Natural killer cell treated with Interleukin-12 subunit alpha and Interleukin-12 subunit beta and Interleukin-15 and Interleukin-18, amount 100 ng/mL, for 72 hours (primary cell): ENCODE measurements around the gene TEX53. TPM values are rescaled to one million over a fixed set of nuclear protein-coding genes. Genes with fewer than 3 reads are reported as not detected.

Source experiments
- ATAC-seq, 2 donors: fragments of 150-1000 bp; cut with Tn5 transposase in 1 of 2; sonication (Bioruptor Pico), chemical (Tn5 transposase) in 1 of 2; 2 replicates each; pipeline ENCODE4 v1.10.0; 2021
- DNase-seq: peaks from one replicate; pipeline ENCODE4 v3.0.0; 2022; ENCODE audit warnings: low spot score
- H3K27ac Mint-ChIP-seq, 2 donors: 1 replicate in 1 of 2; 2 replicates in 1 of 2; pipeline ENCODE4 v1.8.0; 2022; ENCODE audit warnings: mixed read lengths in 2 of 2, mild to moderate bottlenecking in 1 of 2, moderate library complexity in 1 of 2
- H3K27me3 Mint-ChIP-seq, 2 donors: 1 replicate in 1 of 2; 2 replicates in 1 of 2; pipeline ENCODE4 v1.8.0; 2022; ENCODE audit warnings: mixed read lengths in 2 of 2
- H3K36me3 Mint-ChIP-seq: one replicate; pipeline ENCODE4 v1.8.0; 2022; ENCODE audit warnings: mixed read lengths
- H3K4me1 Mint-ChIP-seq, 2 donors: 1 replicate in 1 of 2; 2 replicates in 1 of 2; pipeline ENCODE4 v1.8.0; 2022; ENCODE audit warnings: low read depth in 2 of 2, mixed read lengths in 2 of 2, mild to moderate bottlenecking in 1 of 2
- H3K4me3 Mint-ChIP-seq: one replicate; pipeline ENCODE4 v1.8.0; 2022; ENCODE audit warnings: mixed read lengths
- H3K9me3 Mint-ChIP-seq: 2 replicates; pipeline ENCODE4 v1.8.0; 2022; ENCODE audit warnings: mixed read lengths
- total RNA-seq, 2 donors: library from RNA; stranded (reverse); gene quantifications; one replicate each; pipeline ENCODE4 v1.2.3, GENCODE V29; 2022

The TEX53 gene
- total RNA-seq, result not detected

DNA sequence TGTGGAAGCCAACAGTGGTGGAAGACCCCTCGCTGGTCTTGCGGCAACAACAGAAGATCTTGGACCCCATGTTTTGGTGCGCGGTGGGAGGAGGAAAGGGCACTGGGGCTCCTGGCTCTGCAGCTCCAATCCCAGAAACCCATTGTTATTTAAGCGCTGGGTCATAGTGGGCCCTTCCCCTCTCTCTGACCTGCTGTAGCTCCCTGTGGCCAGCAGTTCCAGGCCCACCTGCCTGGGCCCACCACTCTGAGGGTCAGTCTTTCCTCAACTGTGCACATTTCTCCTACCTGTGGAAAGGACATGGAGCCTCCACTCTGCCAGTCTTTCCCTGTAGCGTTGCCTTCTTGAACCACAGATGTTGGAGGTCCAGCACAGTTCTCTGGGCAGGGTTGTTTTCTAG lies at the start of gene TEX53:
Gene TEX53, minus strand, starts transcription at position 101 of the 400 bp plus-strand sequence. Its CDS starts 31 bp downstream, at position 70.
- H3K36me3 Mint-ChIP-seq, result no peaks in the 10 kb centered on the region
- no peaks in the 10 kb centered on the region for H3K9me3 Mint-ChIP-seq
- H3K4me1 Mint-ChIP-seq, result peaks cover 0 to 10% of the 10 kb centered on the region in 2 donors
- H3K4me3 Mint-ChIP-seq, result no peak within 1 kb of the TSS
- H3K27ac Mint-ChIP-seq, result no peak within 1 kb of the TSS
- no peak for ATAC-seq
- peaks cover 2 to 8% of the 10 kb centered on the region in 2 donors for H3K27me3 Mint-ChIP-seq
- no peak for DNase-seq

DNA sequence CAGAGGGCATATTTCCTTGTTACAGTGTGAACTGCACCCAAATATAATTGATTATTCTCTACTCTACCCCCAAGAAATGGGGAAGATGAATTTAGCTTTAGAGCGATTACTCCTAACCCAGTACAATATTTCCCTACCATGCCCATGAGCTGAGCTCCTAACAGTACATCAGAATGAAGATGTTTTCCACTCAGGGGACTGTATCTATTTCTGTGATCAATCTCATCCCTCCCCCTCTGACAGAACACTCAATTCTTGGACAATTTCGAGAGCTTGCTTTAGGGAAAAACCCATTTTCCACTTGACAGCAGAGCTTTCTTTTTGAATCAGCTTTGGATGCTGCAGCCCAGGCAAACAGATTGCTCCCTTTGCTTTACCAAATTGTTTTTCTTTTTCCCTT lies 49.1 kb upstream of the TEX53 start:
- ATAC-seq (peak in 1 of 2 donors; percentile 45), DNase-seq (no peak)
- Mint-ChIP-seq H3K27me3 (peaks cover 0 to 21% of the 10 kb centered on the region in 2 donors), H3K4me1 (peaks cover 13 to 39% of the 10 kb centered on the region in 2 donors), H3K4me3 (peak overlapping the region; percentile 44), H3K9me3 (no peaks in the 10 kb centered on the region), H3K36me3 (peaks cover 4% of the 10 kb centered on the region), H3K27ac (peak overlapping the region; percentile 41 to 45)

DNA sequence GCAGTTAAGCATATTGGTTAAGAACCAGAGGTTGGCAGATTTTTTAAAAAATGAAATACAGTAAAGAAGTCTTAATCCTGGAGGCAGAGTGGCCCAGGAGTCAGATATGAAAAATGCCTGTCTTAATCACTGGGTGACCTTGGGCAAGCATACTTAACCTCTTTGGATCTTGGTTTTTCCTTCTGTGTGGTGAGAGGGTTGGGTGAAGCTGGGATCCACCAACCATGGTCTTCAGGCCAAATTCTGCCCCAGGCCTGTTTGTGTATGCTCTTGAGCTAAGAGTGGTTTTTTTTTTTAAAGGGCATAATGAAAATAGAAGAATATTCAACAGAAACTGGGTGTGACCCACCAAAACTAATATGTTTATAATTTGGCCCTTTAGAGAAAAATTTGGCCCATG lies 44.4 kb upstream of the TEX53 start:
- ATAC-seq (no peak), DNase-seq (no peak)
- Mint-ChIP-seq H3K36me3 (peaks cover 7% of the 10 kb centered on the region), H3K4me3 (no peak overlapping the region), H3K27me3 (peaks cover 0 to 3% of the 10 kb centered on the region in 2 donors), H3K4me1 (peaks cover 30 to 57% of the 10 kb centered on the region in 2 donors), H3K27ac (peak overlapping the region; percentile 78 to 100), H3K9me3 (no peaks in the 10 kb centered on the region)

DNA sequence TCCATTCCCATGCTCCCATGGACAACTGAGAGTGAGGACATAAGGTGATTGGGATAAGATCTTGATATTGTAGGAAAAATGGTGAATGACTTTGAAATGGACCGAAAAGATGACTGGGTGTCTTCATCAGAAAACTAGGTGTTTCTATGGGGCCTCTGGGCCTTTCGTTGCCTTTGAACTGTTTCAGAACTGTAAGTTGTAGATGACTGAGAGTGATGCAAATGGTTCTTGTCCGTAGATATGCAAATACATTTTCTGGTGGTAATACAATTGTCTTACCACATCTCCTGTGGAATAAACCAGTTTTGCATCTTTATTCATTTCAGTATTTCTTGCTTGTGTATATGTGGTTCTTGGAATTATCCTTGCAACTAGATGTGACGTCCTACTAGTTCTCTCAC lies 40.3 kb upstream of the TEX53 start:
- H3K4me1 Mint-ChIP-seq, result peaks cover 42 to 77% of the 10 kb centered on the region in 2 donors
- H3K27ac Mint-ChIP-seq, result peak overlapping the region; percentile 91 to 100
- ATAC-seq (peak; percentile 68 to 72), DNase-seq (no peak)
- H3K27me3 Mint-ChIP-seq, result peaks cover 0 to 2% of the 10 kb centered on the region in 2 donors
- peak overlapping the region; percentile 90 for H3K4me3 Mint-ChIP-seq
- H3K36me3 Mint-ChIP-seq, result peaks cover 7% of the 10 kb centered on the region
- H3K9me3 Mint-ChIP-seq, result no peaks in the 10 kb centered on the region

DNA sequence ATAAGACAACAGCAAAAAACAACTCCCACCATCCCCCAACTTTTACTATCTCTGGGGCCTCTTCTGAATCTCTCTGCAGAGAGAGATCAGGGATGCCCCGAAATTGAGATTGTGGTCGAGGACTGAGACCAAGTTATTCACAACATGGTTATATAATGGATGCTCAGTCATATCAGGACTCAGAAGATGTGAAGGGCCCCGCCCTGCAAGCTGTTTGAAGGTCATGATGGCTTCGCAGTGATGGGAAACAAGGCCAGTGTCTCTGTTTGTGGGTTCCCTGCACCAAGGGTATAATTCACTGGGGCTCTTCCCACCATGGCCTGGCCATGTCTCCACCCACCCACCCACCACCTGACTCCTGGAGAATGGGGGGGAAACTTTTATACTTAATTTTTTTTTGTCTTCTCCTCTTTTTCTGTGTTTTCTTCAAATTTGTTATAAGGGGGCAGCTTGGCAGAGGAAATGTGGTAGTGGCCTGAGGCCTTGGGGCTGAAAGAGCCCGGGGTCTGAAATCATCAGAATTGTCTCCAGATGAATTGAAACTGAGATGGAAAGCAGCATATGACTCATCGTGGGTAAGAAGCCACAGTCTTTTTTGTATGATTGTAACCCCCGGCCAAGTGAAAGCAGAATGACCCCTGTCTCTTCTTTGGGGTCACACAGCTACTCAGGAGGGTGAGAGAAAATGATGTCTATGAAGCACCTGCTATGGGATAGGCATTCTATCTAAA lies 39.4 kb upstream of the TEX53 start:
- Mint-ChIP-seq H3K27me3 (peaks cover 0 to 2% of the 10 kb centered on the region in 2 donors), H3K27ac (peak overlapping the region; percentile 91 to 100), H3K4me1 (peaks cover 44 to 85% of the 10 kb centered on the region in 2 donors), H3K36me3 (peaks cover 7% of the 10 kb centered on the region), H3K4me3 (peak overlapping the region; percentile 90), H3K9me3 (no peaks in the 10 kb centered on the region)
- DNase-seq (peak; percentile 82), ATAC-seq (peak; percentile 79 to 81)

DNA sequence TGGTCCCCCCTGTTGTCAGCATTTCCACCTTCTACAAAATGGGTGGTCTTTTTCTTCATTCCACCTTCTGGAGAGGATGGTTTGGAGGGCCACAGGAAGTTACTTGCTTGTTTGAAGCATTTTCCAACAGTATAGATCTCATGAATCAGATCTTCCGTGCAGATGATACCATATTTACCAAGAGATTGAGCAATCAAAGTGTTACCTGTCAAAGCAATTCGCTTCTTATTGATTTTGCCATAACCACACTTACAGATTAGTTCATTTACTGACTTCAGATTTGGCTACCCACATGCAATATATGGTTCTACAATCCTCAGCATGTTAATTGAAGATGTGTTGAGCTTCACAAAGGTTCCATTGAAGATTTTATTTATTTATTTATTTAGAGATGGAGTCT lies 38.3 kb upstream of the TEX53 start:
- Mint-ChIP-seq H3K27ac (peak overlapping the region; percentile 91 to 100), H3K4me1 (peaks cover 53 to 87% of the 10 kb centered on the region in 2 donors), H3K27me3 (peaks cover 0 to 2% of the 10 kb centered on the region in 2 donors), H3K36me3 (peaks cover 7% of the 10 kb centered on the region), H3K4me3 (peak overlapping the region; percentile 50), H3K9me3 (no peaks in the 10 kb centered on the region)
- no peak for ATAC-seq
- no peak for DNase-seq

DNA sequence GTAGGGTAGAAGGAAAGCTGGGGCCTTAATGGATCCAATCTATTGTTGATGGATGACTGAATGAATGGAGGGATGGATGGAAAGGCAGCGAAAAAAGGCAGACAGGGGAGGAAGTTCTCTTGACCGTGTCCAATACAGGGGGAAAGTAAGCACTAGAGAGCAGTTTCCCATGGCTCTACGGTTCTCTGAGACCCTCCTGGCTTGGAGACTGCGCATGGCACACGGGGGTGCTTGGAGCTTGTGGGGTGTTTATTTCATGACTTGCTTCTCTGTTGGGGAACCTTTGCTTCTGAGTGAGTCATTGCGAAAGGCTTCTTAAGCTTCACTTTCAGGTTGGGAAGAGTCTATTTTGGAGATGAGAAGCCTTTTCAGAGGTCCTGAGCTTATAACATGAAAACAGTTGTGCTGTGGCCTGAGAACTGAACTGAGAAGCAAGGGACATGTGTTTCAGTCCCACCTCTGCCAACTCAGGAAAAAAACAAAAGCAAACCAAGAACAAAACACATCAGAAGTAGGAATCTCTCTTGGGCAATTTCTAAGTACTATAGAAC lies 37.2 kb upstream of the TEX53 start:
- Mint-ChIP-seq H3K36me3 (peaks cover 11% of the 10 kb centered on the region), H3K9me3 (no peaks in the 10 kb centered on the region), H3K27ac (peak overlapping the region; percentile 90 to 100), H3K27me3 (peaks cover 0 to 2% of the 10 kb centered on the region in 2 donors), H3K4me1 (peaks cover 57 to 87% of the 10 kb centered on the region in 2 donors), H3K4me3 (peak overlapping the region; percentile 71)
- peak; percentile 1 to 2 for ATAC-seq
- DNase-seq, result no peak

DNA sequence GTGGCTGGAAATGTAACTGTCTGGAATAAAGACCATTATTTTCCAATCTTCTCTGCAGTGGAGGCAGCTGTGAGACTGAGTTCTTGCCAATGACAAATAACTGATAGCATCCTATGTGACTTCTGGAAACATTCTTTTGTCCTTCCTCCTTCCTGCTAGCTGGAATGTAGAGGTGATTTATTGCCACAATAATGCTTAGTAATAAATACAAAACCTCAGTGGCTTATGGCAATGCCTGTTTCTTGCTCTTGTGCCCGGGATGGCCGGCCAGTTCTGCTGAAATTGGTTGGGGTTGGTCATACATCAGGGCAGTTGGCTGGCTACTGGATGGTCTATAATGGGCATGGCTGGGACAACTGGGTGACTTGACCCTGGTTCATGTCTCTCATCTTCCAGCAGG lies 36.5 kb upstream of the TEX53 start:
- Mint-ChIP-seq H3K36me3 (peaks cover 7% of the 10 kb centered on the region), H3K4me3 (peak overlapping the region; percentile 71), H3K27ac (peak overlapping the region; percentile 90 to 100), H3K4me1 (peaks cover 53 to 87% of the 10 kb centered on the region in 2 donors), H3K9me3 (no peaks in the 10 kb centered on the region), H3K27me3 (no peaks in the 10 kb centered on the region)
- no peak for DNase-seq
- no peak for ATAC-seq

DNA sequence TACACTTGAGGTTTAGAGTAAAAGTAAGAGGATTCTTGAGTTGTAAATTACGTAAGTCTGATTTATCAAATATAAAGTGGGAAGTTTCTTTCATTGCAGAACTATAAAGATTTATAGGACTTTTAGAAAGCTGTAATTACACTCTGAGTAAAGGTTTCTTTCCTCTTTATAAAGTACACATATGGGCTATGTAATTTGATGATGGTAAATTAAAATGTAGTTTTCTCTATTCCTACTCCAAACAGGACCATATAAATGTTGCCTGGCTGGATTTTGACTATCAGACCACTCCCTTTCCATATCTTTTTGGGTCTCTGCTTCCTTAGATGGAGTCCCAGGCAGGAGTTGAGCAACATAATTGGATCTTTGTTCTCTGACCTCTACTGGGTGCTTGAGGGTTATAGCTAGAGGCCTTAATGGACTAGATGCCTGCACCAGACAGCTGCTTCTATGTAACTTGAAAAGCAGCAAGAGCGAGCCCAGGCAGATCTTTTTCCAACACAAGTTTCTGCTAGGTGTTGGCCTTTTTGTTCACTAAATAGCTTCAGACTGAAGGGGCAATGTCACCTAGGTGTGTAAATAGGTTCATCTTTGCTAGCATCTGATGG lies 35.7 kb upstream of the TEX53 start:
- Mint-ChIP-seq H3K27me3 (no peaks in the 10 kb centered on the region), H3K4me1 (peaks cover 54 to 87% of the 10 kb centered on the region in 2 donors), H3K36me3 (peaks cover 12% of the 10 kb centered on the region), H3K27ac (peak overlapping the region; percentile 90 to 100), H3K9me3 (no peaks in the 10 kb centered on the region), H3K4me3 (no peak overlapping the region)
- ATAC-seq (no peak), DNase-seq (no peak)

DNA sequence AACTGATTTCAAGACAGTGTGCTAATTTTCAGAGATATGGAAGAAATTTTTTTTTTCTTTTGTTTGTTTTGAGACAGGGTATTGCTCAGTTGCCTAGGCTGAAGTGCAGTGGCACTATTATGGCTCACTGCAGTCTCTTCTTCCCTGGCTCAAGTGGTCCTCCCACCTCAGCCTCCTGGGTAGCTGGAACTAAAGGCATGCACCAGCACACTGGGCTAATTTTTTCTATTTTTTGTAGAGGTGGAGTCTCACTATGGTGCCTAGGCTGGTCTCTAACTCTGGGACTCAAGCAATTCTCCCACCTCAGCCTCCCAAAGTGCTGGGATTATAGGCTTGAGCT lies 34.3 kb upstream of the TEX53 start:
- H3K4me3 Mint-ChIP-seq, result peak overlapping the region; percentile 77
- no peaks in the 10 kb centered on the region for H3K9me3 Mint-ChIP-seq

DNA sequence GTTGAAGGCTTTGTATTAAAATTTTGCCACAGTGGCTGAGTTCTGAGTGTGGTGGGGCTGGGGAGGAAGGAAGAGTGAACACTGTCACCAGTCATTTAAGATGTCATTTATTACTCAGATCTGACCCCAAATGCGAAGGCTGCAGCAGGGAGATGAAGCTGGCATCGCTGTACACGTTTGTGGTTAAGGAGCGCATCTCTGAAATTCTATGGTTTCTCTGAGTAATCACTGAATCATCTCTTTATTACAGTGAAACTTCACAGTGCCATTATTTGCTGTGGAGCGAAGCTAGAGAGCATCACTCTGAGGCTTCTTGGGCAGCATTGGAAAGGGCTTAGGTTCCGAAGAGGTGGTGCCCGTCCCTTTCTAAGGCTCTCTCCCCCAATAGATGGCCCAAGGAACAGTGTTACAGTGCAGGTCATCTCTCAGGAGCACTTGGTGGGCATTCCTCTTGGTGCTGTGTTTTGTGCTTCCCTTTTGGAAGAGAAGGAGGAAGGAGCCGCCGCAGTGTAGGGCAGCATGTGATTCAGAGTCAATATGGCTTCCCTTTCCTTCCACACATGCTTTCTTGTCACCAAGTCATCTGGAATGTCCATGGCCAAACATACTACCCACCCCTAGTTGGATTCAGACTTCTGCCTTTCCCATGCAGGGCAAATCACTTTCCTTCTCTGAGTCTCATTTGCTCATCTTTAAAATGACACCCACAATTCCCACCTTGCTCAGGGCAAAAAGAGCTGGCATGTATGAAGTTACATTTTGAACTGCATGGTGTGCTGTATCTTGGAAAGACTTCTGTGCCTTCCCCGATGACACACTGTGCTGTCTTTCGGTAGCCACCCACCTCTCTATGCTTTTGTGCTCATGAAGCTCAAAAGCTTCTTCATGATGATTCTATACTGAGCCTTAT lies 33.7 kb upstream of the TEX53 start:
- no peaks in the 10 kb centered on the region for H3K9me3 Mint-ChIP-seq
- H3K36me3 Mint-ChIP-seq, result peaks cover 20% of the 10 kb centered on the region

More for the DNA sequence above, 34.3 kb upstream of the TEX53 start:
- Mint-ChIP-seq H3K4me1 (peaks cover 44 to 83% of the 10 kb centered on the region in 2 donors), H3K36me3 (peaks cover 14% of the 10 kb centered on the region), H3K27me3 (no peaks in the 10 kb centered on the region), H3K27ac (peak overlapping the region; percentile 90 to 100)
- no peak for ATAC-seq
- no peak for DNase-seq

DNA sequence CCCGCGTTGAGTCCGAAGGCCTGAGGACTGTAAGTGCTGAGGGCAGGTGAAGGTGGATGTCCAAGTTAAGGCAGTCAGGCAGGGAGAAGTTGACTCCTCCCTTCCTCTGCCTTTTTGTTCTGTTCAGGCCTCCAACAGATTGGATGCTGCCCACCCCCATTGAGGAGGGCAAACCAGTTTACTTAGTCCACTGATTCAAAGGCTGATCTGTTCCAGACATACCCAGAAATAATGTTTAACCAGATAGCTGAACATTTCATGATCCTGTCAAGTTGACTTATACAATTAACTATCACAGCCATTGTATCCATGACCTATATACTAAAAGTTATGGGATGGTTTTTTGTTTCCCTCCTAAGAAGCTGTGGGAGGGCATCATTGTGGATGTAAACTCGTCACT lies 32.7 kb upstream of the TEX53 start:
- Mint-ChIP-seq H3K27me3 (no peaks in the 10 kb centered on the region), H3K9me3 (no peaks in the 10 kb centered on the region), H3K4me3 (peak overlapping the region; percentile 77), H3K27ac (peak overlapping the region; percentile 90 to 100), H3K36me3 (peaks cover 26% of the 10 kb centered on the region), H3K4me1 (peaks cover 47 to 90% of the 10 kb centered on the region in 2 donors)
- ATAC-seq (no peak), DNase-seq (no peak)

More for the DNA sequence above, 33.7 kb upstream of the TEX53 start:
- peak; percentile 80 for DNase-seq
- peak; percentile 93 to 94 for ATAC-seq
- Mint-ChIP-seq H3K4me1 (peaks cover 47 to 83% of the 10 kb centered on the region in 2 donors), H3K4me3 (peak overlapping the region; percentile 77), H3K27ac (peak overlapping the region; percentile 90 to 100), H3K27me3 (no peaks in the 10 kb centered on the region)

DNA sequence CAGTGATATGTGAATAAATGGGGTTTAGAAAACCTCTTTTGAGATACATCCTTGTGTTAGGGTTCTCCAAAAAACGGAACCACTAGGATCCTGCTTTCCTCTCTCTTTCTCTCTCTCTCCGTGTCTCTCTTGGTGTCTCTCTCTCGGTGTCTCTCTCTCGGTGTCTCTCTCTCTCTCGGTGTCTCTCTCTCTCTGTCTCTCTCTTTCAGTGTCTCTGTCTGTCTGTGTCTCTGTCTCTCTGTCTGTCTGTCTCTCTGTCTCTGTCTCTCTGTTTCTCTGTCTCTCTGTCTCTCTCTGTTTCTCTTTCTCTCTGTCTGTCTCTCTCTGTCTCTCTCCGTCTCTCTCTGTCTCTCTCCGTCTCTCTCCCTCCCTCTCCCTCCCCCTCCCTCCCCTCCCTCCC lies 32.2 kb upstream of the TEX53 start:
- H3K27me3 Mint-ChIP-seq, result no peaks in the 10 kb centered on the region
- peak overlapping the region; percentile 90 to 100 for H3K27ac Mint-ChIP-seq
- DNase-seq (no peak), ATAC-seq (no peak)
- peaks cover 45 to 87% of the 10 kb centered on the region in 2 donors for H3K4me1 Mint-ChIP-seq
- H3K4me3 Mint-ChIP-seq, result peak overlapping the region; percentile 77
- H3K36me3 Mint-ChIP-seq, result peaks cover 26% of the 10 kb centered on the region
- H3K9me3 Mint-ChIP-seq, result no peaks in the 10 kb centered on the region
